ENCODE results near the gene GCC2. TPM values are rescaled to one million over a fixed set of nuclear protein-coding genes. Genes with fewer than 3 reads are reported as not detected.

The GCC2 gene, protein sequence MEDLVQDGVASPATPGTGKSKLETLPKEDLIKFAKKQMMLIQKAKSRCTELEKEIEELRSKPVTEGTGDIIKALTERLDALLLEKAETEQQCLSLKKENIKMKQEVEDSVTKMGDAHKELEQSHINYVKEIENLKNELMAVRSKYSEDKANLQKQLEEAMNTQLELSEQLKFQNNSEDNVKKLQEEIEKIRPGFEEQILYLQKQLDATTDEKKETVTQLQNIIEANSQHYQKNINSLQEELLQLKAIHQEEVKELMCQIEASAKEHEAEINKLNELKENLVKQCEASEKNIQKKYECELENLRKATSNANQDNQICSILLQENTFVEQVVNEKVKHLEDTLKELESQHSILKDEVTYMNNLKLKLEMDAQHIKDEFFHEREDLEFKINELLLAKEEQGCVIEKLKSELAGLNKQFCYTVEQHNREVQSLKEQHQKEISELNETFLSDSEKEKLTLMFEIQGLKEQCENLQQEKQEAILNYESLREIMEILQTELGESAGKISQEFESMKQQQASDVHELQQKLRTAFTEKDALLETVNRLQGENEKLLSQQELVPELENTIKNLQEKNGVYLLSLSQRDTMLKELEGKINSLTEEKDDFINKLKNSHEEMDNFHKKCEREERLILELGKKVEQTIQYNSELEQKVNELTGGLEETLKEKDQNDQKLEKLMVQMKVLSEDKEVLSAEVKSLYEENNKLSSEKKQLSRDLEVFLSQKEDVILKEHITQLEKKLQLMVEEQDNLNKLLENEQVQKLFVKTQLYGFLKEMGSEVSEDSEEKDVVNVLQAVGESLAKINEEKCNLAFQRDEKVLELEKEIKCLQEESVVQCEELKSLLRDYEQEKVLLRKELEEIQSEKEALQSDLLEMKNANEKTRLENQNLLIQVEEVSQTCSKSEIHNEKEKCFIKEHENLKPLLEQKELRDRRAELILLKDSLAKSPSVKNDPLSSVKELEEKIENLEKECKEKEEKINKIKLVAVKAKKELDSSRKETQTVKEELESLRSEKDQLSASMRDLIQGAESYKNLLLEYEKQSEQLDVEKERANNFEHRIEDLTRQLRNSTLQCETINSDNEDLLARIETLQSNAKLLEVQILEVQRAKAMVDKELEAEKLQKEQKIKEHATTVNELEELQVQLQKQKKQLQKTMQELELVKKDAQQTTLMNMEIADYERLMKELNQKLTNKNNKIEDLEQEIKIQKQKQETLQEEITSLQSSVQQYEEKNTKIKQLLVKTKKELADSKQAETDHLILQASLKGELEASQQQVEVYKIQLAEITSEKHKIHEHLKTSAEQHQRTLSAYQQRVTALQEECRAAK (N-terminal part only)
- 35.8 TPM for polyA plus RNA-seq (2013, experiment 1 of 2)
- polyA plus RNA-seq (2013, experiment 2 of 2): 45.9 TPM

DNA sequence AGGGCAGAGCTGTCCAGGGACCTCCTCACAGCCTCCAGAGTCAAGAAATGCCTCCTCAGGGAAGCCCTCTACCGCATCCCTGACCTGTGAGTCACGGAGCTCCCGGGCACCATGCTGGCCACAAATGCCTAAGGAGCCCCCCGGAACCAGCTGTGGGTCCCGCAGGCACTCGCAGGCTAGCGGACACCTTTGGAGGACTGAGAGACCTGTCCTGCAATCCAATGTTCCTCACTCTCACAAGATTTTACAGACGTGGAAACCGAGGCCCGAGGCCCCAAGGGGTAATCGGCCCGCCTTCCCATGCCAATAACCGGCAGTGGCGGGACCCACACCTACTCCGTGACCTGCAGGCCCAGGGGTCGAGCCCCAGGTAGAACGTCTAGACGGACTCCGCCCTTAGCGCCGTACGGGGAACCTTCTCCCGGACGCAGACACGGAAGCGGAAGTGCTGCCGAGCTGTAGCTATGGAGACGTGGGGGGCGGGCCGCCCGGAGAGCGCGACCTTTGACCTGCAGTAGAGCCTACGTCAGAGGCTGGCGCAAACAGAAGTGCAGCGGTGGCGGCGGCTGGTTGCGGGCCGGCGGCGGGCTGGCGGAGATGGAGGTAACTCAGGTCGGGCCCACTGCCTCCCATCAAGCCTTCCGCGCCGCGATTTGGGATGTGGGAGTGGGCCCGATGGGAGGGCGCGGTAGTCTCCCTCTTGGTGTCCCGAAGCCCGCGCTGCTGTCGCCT lies at the start of gene GCC2:
TSS of gene GCC2 (plus strand) at position 529 of the 732 bp plus-strand sequence. CDS start at position 598, 69 bp downstream.
- Histone ChIP-seq H3K4me1 (ENCODE audit: control insufficient read depth, insufficient read depth, low read length, poor library complexity, severe bottlenecking) (no peaks in the 10 kb centered on the region), H3K4me3 (ENCODE audit: extremely low read depth, insufficient read depth, low read length, poor library complexity, severe bottlenecking) (peak within 1 kb of the TSS; percentile 77), H3K9me3 (ENCODE audit: control insufficient read depth, low read length) (peaks cover 7% of the 10 kb centered on the region), H3K36me3 (ENCODE audit: control insufficient read depth, insufficient read depth, low read length) (peaks cover 27% of the 10 kb centered on the region), H3K27ac (ENCODE audit: low read depth, low read length, severe bottlenecking) (peak within 1 kb of the TSS; percentile 97)
- 0% methylated on average over 45 to 46 of the region's 55 CpGs for WGBS, 2 experiments (ENCODE audit: insufficient coverage in 2 of 2)

DNA sequence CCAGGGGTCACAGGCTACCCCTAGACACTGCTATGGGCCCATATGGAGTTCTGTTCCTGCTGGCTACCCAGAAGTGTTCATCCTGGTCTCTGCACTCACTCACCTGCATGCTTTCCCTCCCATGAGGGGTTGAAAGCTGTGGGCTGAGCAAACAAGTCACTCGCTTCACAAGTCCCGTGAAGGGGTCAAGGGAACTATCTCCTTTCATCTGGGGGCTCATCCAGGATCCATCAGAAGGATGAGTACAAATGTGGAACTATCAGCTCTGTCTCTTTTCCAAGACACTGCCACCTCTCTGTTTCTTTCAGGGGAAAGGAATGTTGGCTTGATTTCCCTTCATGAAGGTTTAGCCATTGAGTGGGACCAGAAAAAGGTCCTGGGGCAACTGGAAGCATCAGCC lies 49.5 kb upstream of the GCC2 start:
- no peaks in the 10 kb centered on the region for H3K36me3 ChIP-seq (ENCODE audit: control insufficient read depth, insufficient read depth, low read length)
- H3K4me1 ChIP-seq (ENCODE audit: control insufficient read depth, insufficient read depth, low read length, poor library complexity, severe bottlenecking): peaks cover 10% of the 10 kb centered on the region
- 94 to 100% methylated on average over 2 of the region's 2 CpGs for WGBS, 2 experiments (ENCODE audit: insufficient coverage in 2 of 2)
- H3K9me3 ChIP-seq (ENCODE audit: control insufficient read depth, low read length): peaks cover 9% of the 10 kb centered on the region
- no peak overlapping the region for H3K27ac ChIP-seq (ENCODE audit: low read depth, low read length, severe bottlenecking)
- no peak overlapping the region for H3K4me3 ChIP-seq (ENCODE audit: extremely low read depth, insufficient read depth, low read length, poor library complexity, severe bottlenecking)

DNA sequence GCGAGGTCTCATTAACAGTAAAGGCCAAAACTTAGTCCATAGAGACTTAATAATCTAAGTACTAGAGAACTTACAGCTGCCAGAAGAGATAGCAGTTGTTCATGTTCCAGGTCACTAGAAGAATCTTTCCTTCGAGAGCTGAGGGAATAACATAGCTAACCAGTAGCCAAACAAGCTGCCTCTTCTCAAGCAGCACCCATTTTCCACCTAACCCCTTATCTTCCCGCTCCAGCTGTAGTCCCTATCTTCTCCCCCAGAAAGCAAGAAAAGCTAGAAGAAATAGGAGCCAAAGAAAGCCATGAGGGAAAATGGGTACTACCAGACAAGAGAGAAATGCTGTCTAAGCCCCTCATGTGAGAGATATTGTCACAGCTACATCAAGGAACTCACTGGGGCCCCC lies 47.2 kb upstream of the GCC2 start:
- Histone ChIP-seq H3K36me3 (ENCODE audit: control insufficient read depth, insufficient read depth, low read length) (no peaks in the 10 kb centered on the region), H3K9me3 (ENCODE audit: control insufficient read depth, low read length) (peaks cover 26% of the 10 kb centered on the region), H3K4me1 (ENCODE audit: control insufficient read depth, insufficient read depth, low read length, poor library complexity, severe bottlenecking) (peaks cover 10% of the 10 kb centered on the region), H3K27ac (ENCODE audit: low read depth, low read length, severe bottlenecking) (no peak overlapping the region), H3K4me3 (ENCODE audit: extremely low read depth, insufficient read depth, low read length, poor library complexity, severe bottlenecking) (no peak overlapping the region)
- WGBS, 2 experiments (ENCODE audit: insufficient coverage in 2 of 2): 92 to 93% methylated on average over 2 of the region's 3 CpGs

DNA sequence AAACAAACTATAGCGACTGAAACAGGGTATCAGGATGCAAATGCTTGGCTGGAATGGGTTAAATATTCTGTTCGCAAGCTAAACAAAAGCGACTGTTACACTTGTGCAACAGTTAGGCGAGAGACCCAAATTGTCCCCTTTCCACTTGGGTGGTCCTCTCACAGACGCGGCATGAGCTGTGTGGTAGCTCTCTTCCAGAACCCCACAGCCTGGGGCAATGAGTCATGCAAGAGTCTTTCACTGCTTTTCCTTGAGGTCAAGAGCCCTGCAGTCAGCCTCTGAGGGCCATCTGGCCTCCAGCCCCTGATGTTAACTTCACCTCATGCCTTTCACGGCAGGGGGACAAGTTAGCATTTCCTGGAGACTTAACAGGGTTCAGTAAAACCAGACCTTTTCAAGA lies 45.5 kb upstream of the GCC2 start:
- WGBS, 2 experiments (ENCODE audit: insufficient coverage in 2 of 2): 40 to 43% methylated on average over 6 to 7 of the region's 7 CpGs
- peaks cover 26% of the 10 kb centered on the region for H3K9me3 ChIP-seq (ENCODE audit: control insufficient read depth, low read length)

DNA sequence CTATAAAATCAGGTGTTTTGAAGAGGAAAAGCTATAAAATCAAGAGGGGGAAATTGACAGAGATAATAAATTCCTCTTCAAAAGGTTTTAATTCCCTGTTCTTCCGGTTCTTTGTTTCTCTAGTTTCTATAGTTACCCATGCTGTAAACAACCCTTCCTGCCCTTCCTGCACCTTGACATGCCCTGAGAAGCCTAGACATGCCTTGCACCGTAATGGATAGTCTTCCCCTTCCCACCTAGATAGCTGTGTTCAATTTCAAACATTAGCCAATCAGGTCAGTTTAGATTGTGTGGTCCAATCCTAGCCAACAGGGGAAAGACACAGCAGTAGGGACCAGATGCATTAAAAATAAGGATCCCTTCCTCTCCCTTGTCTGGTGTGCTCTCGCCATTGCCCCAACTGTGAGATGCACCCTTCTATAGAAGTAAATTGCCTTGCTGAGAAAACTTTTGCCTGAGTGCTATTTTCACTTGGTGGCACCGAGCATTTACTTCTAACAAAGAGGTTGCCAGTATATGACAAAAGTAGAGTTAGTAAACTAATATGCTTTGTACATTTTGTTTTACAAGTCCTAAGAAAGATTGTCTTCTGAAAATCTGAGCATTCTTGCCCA lies 44.1 kb upstream of the GCC2 start:
- no peak overlapping the region for H3K4me3 ChIP-seq (ENCODE audit: extremely low read depth, insufficient read depth, low read length, poor library complexity, severe bottlenecking)
- 83 to 96% methylated on average over 1 to 3 of the region's 4 CpGs for WGBS, 2 experiments (ENCODE audit: insufficient coverage in 2 of 2)
- no peak overlapping the region for H3K27ac ChIP-seq (ENCODE audit: low read depth, low read length, severe bottlenecking)
- peaks cover 18% of the 10 kb centered on the region for H3K9me3 ChIP-seq (ENCODE audit: control insufficient read depth, low read length)
- no peaks in the 10 kb centered on the region for H3K36me3 ChIP-seq (ENCODE audit: control insufficient read depth, insufficient read depth, low read length)
- H3K4me1 ChIP-seq (ENCODE audit: control insufficient read depth, insufficient read depth, low read length, poor library complexity, severe bottlenecking): peaks cover 10% of the 10 kb centered on the region

More for the DNA sequence above, 45.5 kb upstream of the GCC2 start:
- Histone ChIP-seq H3K36me3 (ENCODE audit: control insufficient read depth, insufficient read depth, low read length) (no peaks in the 10 kb centered on the region), H3K4me3 (ENCODE audit: extremely low read depth, insufficient read depth, low read length, poor library complexity, severe bottlenecking) (no peak overlapping the region), H3K27ac (ENCODE audit: low read depth, low read length, severe bottlenecking) (no peak overlapping the region), H3K4me1 (ENCODE audit: control insufficient read depth, insufficient read depth, low read length, poor library complexity, severe bottlenecking) (peaks cover 10% of the 10 kb centered on the region)

DNA sequence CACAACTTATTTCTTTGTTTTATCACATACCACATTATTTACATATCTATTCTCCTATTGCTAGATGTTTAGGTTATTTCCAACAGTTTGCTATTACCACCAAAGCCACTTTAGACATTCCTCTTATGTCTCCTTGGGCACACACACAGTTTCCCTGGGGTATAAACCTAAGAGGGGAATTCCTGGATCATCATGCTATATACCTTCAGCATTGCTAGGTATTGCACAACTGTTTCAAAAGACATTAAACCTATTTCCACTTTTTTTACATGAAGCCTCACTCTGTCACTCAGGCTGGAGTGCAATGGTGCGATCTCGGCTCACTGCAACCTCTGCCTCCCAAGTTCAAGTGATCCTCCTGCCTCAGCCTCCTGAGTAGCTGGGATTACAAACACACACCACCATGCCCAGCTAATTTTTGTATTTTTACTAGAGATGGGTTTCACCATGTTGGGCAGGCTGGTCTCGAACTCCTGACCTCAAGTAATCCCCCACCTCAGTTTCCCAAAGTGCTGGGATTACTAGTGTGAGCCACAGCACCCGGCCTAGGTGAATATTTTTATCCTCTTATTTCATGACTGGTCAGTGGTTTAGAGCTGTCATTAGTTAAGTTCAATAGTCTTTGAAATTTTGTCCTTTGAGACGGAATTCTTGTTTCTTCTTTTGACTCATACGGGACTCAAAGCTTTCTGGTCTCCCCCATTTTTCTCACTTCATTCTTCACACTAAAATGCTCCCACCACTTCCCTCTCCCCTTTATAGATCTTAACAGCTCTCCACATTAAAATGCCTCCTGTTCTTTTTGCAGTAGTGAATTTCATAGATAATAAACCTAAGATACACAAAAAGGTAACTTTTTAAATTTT lies 40.9 kb upstream of the GCC2 start:
- peaks cover 11% of the 10 kb centered on the region for H3K4me1 ChIP-seq (ENCODE audit: control insufficient read depth, insufficient read depth, low read length, poor library complexity, severe bottlenecking)
- H3K4me3 ChIP-seq (ENCODE audit: extremely low read depth, insufficient read depth, low read length, poor library complexity, severe bottlenecking): no peak overlapping the region
- no peak overlapping the region for H3K27ac ChIP-seq (ENCODE audit: low read depth, low read length, severe bottlenecking)
- H3K9me3 ChIP-seq (ENCODE audit: control insufficient read depth, low read length): peaks cover 18% of the 10 kb centered on the region
- H3K36me3 ChIP-seq (ENCODE audit: control insufficient read depth, insufficient read depth, low read length): no peaks in the 10 kb centered on the region
- 87 to 88% methylated on average over 4 to 6 of the region's 6 CpGs for WGBS, 2 experiments (ENCODE audit: insufficient coverage in 2 of 2)

DNA sequence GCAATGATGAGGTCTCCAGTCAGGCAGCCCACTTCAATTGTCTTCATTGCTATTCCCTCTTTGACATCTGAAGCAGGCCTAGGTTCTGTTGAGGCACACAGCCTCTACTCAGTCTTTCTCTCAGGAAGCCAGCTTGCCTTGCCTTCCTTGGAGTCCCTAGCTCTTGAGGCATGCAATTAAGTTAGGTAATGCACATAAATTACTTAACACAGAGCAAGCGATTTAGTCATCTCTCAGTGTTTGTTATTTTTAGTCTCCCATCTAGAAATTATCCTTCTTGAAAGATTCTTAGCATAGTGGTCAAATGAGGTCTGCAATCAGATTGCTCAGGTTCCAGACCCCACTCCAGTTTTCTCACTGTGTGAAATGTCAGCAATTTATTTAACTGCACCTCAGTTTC lies 39.2 kb upstream of the GCC2 start:
- 83% methylated on average over 1 of the region's 1 CpG; no CpG with 5 or more reads in 1 of the 2 experiments for WGBS, 2 experiments (ENCODE audit: insufficient coverage in 2 of 2)
- peaks cover 8% of the 10 kb centered on the region for H3K4me1 ChIP-seq (ENCODE audit: control insufficient read depth, insufficient read depth, low read length, poor library complexity, severe bottlenecking)
- no peak overlapping the region for H3K4me3 ChIP-seq (ENCODE audit: extremely low read depth, insufficient read depth, low read length, poor library complexity, severe bottlenecking)
- H3K36me3 ChIP-seq (ENCODE audit: control insufficient read depth, insufficient read depth, low read length): no peaks in the 10 kb centered on the region
- H3K27ac ChIP-seq (ENCODE audit: low read depth, low read length, severe bottlenecking): no peak overlapping the region
- peaks cover 14% of the 10 kb centered on the region for H3K9me3 ChIP-seq (ENCODE audit: control insufficient read depth, low read length)

DNA sequence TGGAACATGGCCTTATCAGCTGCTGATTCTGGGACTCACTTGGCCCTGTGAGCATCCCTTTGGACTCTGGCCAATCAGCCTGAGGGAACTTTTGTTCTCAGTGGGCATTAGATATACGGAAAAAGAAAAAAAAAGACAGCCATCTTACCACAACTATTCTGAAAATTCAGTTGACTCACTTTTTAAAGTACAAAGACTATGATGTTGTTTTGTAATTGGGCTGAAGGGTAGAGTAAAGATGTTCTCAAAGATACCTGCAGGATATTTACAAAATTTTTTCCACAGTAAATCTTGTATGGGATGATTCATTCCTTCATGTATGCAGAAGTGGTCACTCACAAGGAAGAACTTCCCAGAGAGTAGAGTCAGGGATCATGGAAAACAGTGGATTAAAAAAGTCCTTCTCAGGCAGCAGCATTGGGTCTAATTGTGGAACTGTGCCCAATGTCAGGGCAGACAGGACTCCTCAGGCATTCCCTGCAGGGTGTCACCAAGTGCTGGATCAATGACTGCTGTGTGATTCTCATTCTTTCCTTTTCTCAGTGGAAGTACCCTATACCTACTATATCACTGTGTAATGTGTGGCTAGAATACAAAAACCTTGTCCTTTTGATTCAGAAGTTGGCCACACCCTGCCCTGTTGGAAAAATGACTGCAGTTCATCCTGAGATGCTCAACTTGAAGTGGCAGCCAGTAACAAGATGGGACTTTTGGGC lies 35.9 kb upstream of the GCC2 start:
- WGBS, 2 experiments (ENCODE audit: insufficient coverage in 2 of 2): no CpG with 5 or more reads among the region's 1 CpG
- Histone ChIP-seq H3K4me1 (ENCODE audit: control insufficient read depth, insufficient read depth, low read length, poor library complexity, severe bottlenecking) (peaks cover 8% of the 10 kb centered on the region), H3K36me3 (ENCODE audit: control insufficient read depth, insufficient read depth, low read length) (no peaks in the 10 kb centered on the region), H3K27ac (ENCODE audit: low read depth, low read length, severe bottlenecking) (no peak overlapping the region), H3K4me3 (ENCODE audit: extremely low read depth, insufficient read depth, low read length, poor library complexity, severe bottlenecking) (no peak overlapping the region), H3K9me3 (ENCODE audit: control insufficient read depth, low read length) (no peaks in the 10 kb centered on the region)
